ENCODE measurements around the gene LRRN1. TPM values are rescaled to one million over a fixed set of nuclear protein-coding genes. Genes with fewer than 3 reads are reported as not detected.

The LRRN1 gene
- total RNA-seq (1 to 10 TPM; 2.9 to 8.0 (median 4.1) TPM), polyA plus RNA-seq (1 to 10 TPM in 1 of 3 donors, under 1 TPM in 2; 0.20 to 1.1 (median 0.35) TPM)
- long read RNA-seq, donor 1, result 0 reads
- long read RNA-seq, donor 2, result 0 reads

GRCh38 chr3:3799173-3800079 lies at the start of gene LRRN1:
LRRN1 (plus strand) TSS chr3:3799431; CDS start chr3:3844642, 45,211 bp downstream.
- Histone ChIP-seq H3K4me3 (peak within 1 kb of the TSS; percentile 53 to 77 (median 66)), H3K36me3 (no peaks in the 10 kb centered on the region), H3K4me1 (peaks cover 0 to 43% (median 17%) of the 10 kb centered on the region in 6 donors), H3K9me3 (peaks cover 0 to 7% (median 0%) of the 10 kb centered on the region in 8 donors), H3K27me3 (replicated peaks in 1 of 7) (peaks cover 0 to 65% (median 17%) of the 10 kb centered on the region in 7 donors), H3K27ac (peak within 1 kb of the TSS; percentile 13 to 81 (median 70))
- WGBS, 5 donors, result 0 to 1% (median 1%) methylated on average over 48 to 102 of the region's 102 CpGs
- TF ChIP-seq POLR2AphosphoS5 (IDR thresholded peaks at IDR 0.05) (peak; percentile 37 to 81 (median 73)), POLR2A (IDR thresholded peaks at IDR 0.05) (peak in 1 of 3 donors; percentile 53)
- TF ChIP-seq, protein P1, sequence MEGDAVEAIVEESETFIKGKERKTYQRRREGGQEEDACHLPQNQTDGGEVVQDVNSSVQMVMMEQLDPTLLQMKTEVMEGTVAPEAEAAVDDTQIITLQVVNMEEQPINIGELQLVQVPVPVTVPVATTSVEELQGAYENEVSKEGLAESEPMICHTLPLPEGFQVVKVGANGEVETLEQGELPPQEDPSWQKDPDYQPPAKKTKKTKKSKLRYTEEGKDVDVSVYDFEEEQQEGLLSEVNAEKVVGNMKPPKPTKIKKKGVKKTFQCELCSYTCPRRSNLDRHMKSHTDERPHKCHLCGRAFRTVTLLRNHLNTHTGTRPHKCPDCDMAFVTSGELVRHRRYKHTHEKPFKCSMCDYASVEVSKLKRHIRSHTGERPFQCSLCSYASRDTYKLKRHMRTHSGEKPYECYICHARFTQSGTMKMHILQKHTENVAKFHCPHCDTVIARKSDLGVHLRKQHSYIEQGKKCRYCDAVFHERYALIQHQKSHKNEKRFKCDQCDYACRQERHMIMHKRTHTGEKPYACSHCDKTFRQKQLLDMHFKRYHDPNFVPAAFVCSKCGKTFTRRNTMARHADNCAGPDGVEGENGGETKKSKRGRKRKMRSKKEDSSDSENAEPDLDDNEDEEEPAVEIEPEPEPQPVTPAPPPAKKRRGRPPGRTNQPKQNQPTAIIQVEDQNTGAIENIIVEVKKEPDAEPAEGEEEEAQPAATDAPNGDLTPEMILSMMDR (IDR thresholded peaks at IDR 0.05 in 8 of 11, conservative IDR thresholded peaks at IDR 0.05 in 3 of 11), result no peak
- DNase-seq, result peak; percentile 93
- intact Hi-C loops (cut with DNase I; ENCODE audit: low total_unique reads), result no loop called here

GRCh38 chr3:3753416-3753815 lies 45.8 kb upstream of the LRRN1 start:
- H3K4me3 ChIP-seq, result no peak overlapping the region
- no peak overlapping the region for H3K27ac ChIP-seq
- no peaks in the 10 kb centered on the region for H3K36me3 ChIP-seq
- H3K9me3 ChIP-seq, result no peaks in the 10 kb centered on the region
- no peak for DNase-seq
- 57 to 82% (median 63%) methylated on average over 3 of the region's 3 CpGs for WGBS, 5 donors
- intact Hi-C loops (cut with DNase I; ENCODE audit: low total_unique reads), result no loop called here
- H3K27me3 ChIP-seq (replicated peaks in 1 of 7), result no peaks in the 10 kb centered on the region
- TF ChIP-seq, protein P1 (IDR thresholded peaks at IDR 0.05 in 8 of 11, conservative IDR thresholded peaks at IDR 0.05 in 3 of 11), result no peak
- TF ChIP-seq POLR2A (IDR thresholded peaks at IDR 0.05) (no peak), POLR2AphosphoS5 (IDR thresholded peaks at IDR 0.05) (no peak)
- H3K4me1 ChIP-seq, result no peaks in the 10 kb centered on the region

DNA sequence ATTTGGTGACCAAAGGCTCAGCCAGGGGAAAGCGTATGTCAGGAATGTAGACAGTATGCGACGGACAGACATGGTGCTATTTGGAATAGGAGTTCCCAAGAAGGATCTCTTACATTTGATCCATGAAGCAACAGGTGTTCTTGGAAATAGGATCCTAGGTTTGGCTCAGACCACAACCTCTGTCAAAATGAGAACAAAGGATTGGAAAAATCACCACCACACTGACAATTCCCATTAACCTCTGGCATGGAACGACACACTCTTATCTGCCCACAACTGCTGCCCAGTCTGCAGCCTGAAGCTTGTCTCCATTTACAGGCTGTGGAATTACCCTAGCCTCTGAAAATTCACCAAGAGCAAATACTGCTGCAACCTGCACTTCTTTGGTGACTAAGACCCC lies 33.6 kb upstream of the LRRN1 start:
- no peaks in the 10 kb centered on the region for H3K36me3 ChIP-seq
- TF ChIP-seq, protein P1 (IDR thresholded peaks at IDR 0.05 in 8 of 11, conservative IDR thresholded peaks at IDR 0.05 in 3 of 11), result no peak
- TF ChIP-seq POLR2A (IDR thresholded peaks at IDR 0.05) (no peak), POLR2AphosphoS5 (IDR thresholded peaks at IDR 0.05) (no peak)

DNA sequence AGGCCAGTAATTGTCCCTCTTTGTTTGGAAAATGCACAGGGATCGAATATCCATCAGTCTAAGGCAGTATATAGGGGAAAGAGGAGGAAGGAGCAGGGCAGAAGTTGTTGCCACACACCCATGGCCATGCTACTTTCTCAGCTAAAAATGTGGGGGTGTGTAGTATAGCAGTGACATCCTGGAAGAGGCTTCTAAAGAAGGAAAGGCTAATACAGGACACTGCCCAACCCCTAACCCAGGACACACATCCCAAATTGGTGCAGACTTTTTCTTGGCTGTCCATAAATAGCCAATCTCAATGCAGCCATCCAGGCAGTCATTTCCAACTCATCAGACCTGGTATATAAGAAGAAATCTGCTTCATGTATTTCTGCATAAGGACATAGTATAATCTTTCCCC lies 33.1 kb upstream of the LRRN1 start:
- Histone ChIP-seq H3K27ac (no peak overlapping the region), H3K9me3 (no peaks in the 10 kb centered on the region), H3K27me3 (replicated peaks in 1 of 7) (no peaks in the 10 kb centered on the region), H3K4me1 (no peaks in the 10 kb centered on the region), H3K4me3 (no peak overlapping the region), H3K36me3 (no peaks in the 10 kb centered on the region)
- intact Hi-C loops (cut with DNase I; ENCODE audit: low total_unique reads), result no loop called here
- no peak for DNase-seq
- 33 to 64% (median 44%) methylated on average over 1 of the region's 1 CpG for WGBS, 5 donors
- TF ChIP-seq, protein P1 (IDR thresholded peaks at IDR 0.05 in 8 of 11, conservative IDR thresholded peaks at IDR 0.05 in 3 of 11), result no peak
- TF ChIP-seq POLR2A (IDR thresholded peaks at IDR 0.05) (no peak), POLR2AphosphoS5 (IDR thresholded peaks at IDR 0.05) (no peak)

More for the DNA sequence above, 33.6 kb upstream of the LRRN1 start:
- no peaks in the 10 kb centered on the region for H3K9me3 ChIP-seq
- WGBS, 5 donors, result 76 to 91% (median 89%) methylated on average over 4 of the region's 4 CpGs
- no peak overlapping the region for H3K4me3 ChIP-seq
- H3K27ac ChIP-seq, result no peak overlapping the region
- H3K4me1 ChIP-seq, result no peaks in the 10 kb centered on the region
- no peak for DNase-seq
- intact Hi-C loops (cut with DNase I; ENCODE audit: low total_unique reads), result no loop called here
- H3K27me3 ChIP-seq (replicated peaks in 1 of 7), result no peaks in the 10 kb centered on the region

All from spleen (tissue), 13 donors.